ENCODE measurements around the gene FOXS1. TPM values are rescaled to one million over a fixed set of nuclear protein-coding genes. Genes with fewer than 3 reads are reported as not detected.

Gene FOXS1
- total and polyA plus RNA-seq, 4 donors: 1.4 to 3.2 (median 2.5) TPM

DNA sequence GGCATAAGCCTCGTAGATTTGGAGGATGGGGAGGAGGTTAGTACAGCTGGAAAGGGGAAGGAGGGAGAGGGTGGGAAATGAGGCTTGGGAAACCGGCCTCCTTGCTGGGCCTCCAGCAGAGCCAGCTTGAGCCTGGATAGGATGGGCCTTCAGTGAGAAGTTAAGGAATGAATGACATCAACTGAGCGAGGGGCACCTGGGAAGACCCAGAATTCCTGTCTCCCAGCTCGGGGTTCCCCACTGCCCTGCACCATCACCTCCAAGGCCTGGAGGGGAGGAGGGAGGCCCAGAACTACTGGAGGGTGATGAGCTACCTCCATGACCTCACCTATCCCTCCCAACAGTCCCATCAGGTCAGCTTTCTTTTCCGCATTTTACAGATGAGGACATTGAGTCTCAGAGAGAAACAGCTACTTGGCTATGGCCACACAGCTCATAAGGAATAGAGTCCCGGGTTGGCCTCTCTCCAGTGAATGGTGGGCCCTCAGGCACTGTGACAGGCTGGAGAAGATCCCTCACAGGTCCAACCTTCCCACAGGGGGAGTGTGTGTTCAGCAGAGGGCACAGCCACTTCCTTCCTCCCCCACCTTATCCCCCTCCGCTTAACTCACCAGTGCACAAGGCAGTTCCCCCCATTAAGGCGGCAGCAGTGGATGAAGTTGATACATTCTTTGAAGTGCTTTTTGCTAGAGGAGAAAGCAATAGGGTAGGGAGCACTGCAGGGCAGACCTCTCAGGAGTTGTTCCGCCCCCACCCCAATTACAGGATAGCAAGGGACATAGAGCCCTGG is 18.1 kb upstream of the FOXS1 start:
- DNase-seq (peak in 1 of 3 donors; percentile 7), ATAC-seq (ENCODE audit: insufficient read depth, low FRiP score) (no peak)
- peaks cover 0 to 3% (median 0%) of the 10 kb centered on the region in 3 donors for H3K27me3 ChIP-seq (ENCODE audit: control insufficient read depth in 3 of 3, insufficient read depth in 3 of 3, low read length in 2 of 3)
- TF ChIP-seq, protein P1, sequence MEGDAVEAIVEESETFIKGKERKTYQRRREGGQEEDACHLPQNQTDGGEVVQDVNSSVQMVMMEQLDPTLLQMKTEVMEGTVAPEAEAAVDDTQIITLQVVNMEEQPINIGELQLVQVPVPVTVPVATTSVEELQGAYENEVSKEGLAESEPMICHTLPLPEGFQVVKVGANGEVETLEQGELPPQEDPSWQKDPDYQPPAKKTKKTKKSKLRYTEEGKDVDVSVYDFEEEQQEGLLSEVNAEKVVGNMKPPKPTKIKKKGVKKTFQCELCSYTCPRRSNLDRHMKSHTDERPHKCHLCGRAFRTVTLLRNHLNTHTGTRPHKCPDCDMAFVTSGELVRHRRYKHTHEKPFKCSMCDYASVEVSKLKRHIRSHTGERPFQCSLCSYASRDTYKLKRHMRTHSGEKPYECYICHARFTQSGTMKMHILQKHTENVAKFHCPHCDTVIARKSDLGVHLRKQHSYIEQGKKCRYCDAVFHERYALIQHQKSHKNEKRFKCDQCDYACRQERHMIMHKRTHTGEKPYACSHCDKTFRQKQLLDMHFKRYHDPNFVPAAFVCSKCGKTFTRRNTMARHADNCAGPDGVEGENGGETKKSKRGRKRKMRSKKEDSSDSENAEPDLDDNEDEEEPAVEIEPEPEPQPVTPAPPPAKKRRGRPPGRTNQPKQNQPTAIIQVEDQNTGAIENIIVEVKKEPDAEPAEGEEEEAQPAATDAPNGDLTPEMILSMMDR (IDR thresholded peaks at IDR 0.05; ENCODE audit: control extremely low read depth, extremely low read depth): no peak
- H3K4me1 ChIP-seq (ENCODE audit: control insufficient read depth in 5 of 5, insufficient read depth in 5 of 5, low read length in 5 of 5): peaks cover 0 to 16% (median 4%) of the 10 kb centered on the region in 5 donors
- H3K4me3 ChIP-seq: no peak overlapping the region
- 74 to 89% methylated on average over 9 of the region's 9 CpGs for WGBS, 2 donors
- H3K36me3 ChIP-seq (ENCODE audit: control insufficient read depth in 4 of 4, insufficient read depth in 4 of 4, low read length in 4 of 4): peaks cover 0 to 6% (median 0%) of the 10 kb centered on the region in 4 donors
- H3K27ac ChIP-seq (ENCODE audit: low read depth in 1 of 2, low read length in 1 of 2): no peak overlapping the region
- no peak overlapping the region for H3K9ac ChIP-seq (ENCODE audit: insufficient read depth in 1 of 2, low read length in 2 of 2)
- H3K9me3 ChIP-seq (ENCODE audit: control insufficient read depth in 4 of 4, insufficient read depth in 3 of 4, low read length in 3 of 4): no peaks in the 10 kb centered on the region

DNA sequence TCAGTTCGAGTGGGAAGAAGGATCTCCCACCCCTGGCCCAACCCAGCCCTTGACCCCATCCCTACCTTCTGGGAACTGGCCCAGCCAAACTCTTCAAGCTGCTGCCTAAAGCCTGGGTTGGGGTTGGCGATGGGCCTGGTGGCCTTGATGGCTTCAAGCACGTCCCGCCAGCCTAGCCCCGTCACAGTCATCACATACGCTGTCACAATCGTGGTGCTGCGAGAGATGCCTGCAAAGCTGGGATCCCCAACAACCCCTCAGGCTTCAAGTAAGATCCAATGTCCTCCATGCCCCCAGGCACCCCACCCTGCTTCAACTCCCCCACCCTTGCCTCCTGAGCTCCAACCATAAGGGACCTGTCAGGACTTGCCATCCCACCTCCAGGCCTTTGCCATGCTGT is 17.1 kb upstream of the FOXS1 start:
- WGBS, 2 donors: 91 to 96% methylated on average over 8 of the region's 8 CpGs
- H3K4me1 ChIP-seq (ENCODE audit: control insufficient read depth in 5 of 5, insufficient read depth in 5 of 5, low read length in 5 of 5): peaks cover 0 to 16% (median 4%) of the 10 kb centered on the region in 5 donors
- peaks cover 0 to 6% (median 0%) of the 10 kb centered on the region in 4 donors for H3K36me3 ChIP-seq (ENCODE audit: control insufficient read depth in 4 of 4, insufficient read depth in 4 of 4, low read length in 4 of 4)
- ATAC-seq (ENCODE audit: insufficient read depth, low FRiP score): no peak
- H3K27me3 ChIP-seq (ENCODE audit: control insufficient read depth in 3 of 3, insufficient read depth in 3 of 3, low read length in 2 of 3): peaks cover 0 to 3% (median 0%) of the 10 kb centered on the region in 3 donors
- no peak overlapping the region for H3K27ac ChIP-seq (ENCODE audit: low read depth in 1 of 2, low read length in 1 of 2)
- no peaks in the 10 kb centered on the region for H3K9me3 ChIP-seq (ENCODE audit: control insufficient read depth in 4 of 4, insufficient read depth in 3 of 4, low read length in 3 of 4)
- TF ChIP-seq, protein P1 (IDR thresholded peaks at IDR 0.05; ENCODE audit: control extremely low read depth, extremely low read depth): no peak
- no peak overlapping the region for H3K4me3 ChIP-seq
- no peak overlapping the region for H3K9ac ChIP-seq (ENCODE audit: insufficient read depth in 1 of 2, low read length in 2 of 2)
- peak in 1 of 3 donors; percentile 13 for DNase-seq

DNA sequence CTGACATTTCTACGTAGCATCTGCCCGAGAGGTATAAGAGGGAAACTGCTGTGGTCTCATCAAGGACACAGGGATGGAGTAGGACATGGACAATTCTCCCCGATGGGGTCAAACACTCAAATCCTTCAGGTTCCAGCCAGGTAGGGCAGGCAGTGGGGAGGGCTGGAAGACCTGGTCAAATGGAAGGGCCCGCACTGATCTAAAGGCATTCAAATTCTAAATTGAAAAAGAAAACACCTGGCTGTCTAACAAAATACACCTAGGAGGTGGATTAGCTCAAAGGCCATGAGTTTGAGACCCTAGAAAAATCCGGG is 16.7 kb upstream of the FOXS1 start:
- no peak overlapping the region for H3K9ac ChIP-seq (ENCODE audit: insufficient read depth in 1 of 2, low read length in 2 of 2)
- ATAC-seq (ENCODE audit: insufficient read depth, low FRiP score): no peak
- peaks cover 0 to 3% (median 0%) of the 10 kb centered on the region in 3 donors for H3K27me3 ChIP-seq (ENCODE audit: control insufficient read depth in 3 of 3, insufficient read depth in 3 of 3, low read length in 2 of 3)
- DNase-seq: no peak
- no peaks in the 10 kb centered on the region for H3K9me3 ChIP-seq (ENCODE audit: control insufficient read depth in 4 of 4, insufficient read depth in 3 of 4, low read length in 3 of 4)
- no peak overlapping the region for H3K4me3 ChIP-seq
- H3K4me1 ChIP-seq (ENCODE audit: control insufficient read depth in 5 of 5, insufficient read depth in 5 of 5, low read length in 5 of 5): peaks cover 0 to 16% (median 4%) of the 10 kb centered on the region in 5 donors
- 72 to 74% methylated on average over 5 of the region's 5 CpGs for WGBS, 2 donors
- peaks cover 0 to 6% (median 0%) of the 10 kb centered on the region in 4 donors for H3K36me3 ChIP-seq (ENCODE audit: control insufficient read depth in 4 of 4, insufficient read depth in 4 of 4, low read length in 4 of 4)
- H3K27ac ChIP-seq (ENCODE audit: low read depth in 1 of 2, low read length in 1 of 2): no peak overlapping the region
- TF ChIP-seq, protein P1 (IDR thresholded peaks at IDR 0.05; ENCODE audit: control extremely low read depth, extremely low read depth): no peak

Measured in lung (tissue), 12 donors.